Left hindlimb (tissue), 1 donor: ENCODE data around the gene ARHGEF10L.

Source experiments
- DNase-seq: peaks from one replicate; pipeline ENCODE4 v3.0.0-alpha.2; 2018

Gene ARHGEF10L

DNA sequence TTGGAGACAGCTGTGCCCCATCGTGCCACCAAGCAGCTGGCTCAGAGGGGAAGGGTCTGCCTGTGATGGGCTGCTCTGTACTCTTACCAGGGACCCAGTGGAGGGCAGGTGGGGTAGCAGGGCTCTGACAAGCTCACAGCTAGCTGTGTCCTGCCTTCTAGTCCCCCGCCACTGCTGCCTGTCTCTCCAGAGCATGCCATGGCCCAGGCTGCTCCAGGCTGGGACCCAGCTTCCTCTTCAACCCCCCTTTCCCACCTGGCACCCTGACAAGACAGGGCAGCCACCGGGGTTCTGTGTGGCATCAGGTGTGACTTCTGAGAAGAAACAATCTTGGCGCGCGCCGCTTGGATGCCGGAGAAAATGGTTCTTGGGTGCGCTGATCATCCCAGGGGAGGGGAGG lies 123.3 kb downstream of the ARHGEF10L start:
- DNase-seq = no peak

DNA sequence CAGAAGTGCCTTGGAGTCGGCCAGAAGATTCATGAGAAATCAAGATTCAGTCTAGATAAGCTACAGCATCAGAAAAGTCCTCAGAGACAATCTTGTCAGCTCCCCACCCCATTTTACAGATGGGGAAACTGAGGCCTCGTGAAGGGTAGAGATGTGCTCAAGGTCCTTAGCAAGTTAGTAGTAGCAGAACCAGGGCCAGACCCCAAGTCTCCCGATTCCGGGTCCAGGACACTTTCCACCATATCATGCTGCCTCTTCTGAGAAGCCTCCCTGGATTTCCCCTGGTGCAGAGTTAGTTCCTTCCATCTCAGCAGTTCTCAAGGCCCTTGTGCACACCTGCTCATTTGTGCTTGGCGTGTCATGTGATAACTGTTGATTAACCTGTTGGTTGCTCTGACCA lies 124.1 kb downstream of the ARHGEF10L start:
- no peak for DNase-seq

DNA sequence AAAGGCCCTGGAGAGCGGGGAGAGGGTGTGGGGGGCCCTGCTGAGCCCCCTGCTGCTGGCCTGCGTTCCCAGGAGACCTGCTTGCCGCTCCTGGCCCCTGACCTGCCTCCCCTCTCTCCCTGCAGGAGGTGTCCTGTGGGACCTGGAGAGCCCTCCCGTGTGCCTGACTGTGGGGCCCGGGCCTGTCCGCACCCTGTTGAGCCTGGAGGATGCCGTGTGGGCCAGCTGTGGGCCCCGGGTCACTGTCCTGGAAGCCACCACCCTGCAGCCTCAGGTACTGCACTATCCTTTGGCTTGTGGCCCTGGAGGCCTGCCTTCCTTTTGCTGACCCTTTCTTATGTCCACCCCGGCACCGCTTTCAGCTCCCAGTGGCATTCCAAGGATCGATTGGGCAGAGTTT lies 124.8 kb downstream of the ARHGEF10L start:
- DNase-seq = no peak

DNA sequence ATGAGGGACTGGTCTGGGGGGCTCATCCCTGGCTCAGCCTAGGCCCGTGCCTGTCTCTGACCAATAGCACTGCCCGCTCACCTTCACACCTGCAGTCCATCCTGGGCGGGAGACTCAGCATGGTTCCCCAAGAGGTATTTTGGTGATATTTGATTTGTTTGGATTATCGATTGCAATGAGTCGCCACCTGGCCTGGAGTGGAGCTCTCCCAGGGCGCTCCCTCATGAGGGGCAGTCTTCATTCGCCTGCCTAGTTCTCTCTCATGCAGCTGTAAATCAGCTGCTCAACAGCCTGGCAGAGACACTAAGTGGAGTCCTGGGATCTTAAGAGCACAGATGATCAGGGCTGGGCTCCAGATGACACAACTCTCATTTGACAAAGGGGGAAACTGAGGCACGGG lies 125.6 kb downstream of the ARHGEF10L start:
- no peak for DNase-seq

DNA sequence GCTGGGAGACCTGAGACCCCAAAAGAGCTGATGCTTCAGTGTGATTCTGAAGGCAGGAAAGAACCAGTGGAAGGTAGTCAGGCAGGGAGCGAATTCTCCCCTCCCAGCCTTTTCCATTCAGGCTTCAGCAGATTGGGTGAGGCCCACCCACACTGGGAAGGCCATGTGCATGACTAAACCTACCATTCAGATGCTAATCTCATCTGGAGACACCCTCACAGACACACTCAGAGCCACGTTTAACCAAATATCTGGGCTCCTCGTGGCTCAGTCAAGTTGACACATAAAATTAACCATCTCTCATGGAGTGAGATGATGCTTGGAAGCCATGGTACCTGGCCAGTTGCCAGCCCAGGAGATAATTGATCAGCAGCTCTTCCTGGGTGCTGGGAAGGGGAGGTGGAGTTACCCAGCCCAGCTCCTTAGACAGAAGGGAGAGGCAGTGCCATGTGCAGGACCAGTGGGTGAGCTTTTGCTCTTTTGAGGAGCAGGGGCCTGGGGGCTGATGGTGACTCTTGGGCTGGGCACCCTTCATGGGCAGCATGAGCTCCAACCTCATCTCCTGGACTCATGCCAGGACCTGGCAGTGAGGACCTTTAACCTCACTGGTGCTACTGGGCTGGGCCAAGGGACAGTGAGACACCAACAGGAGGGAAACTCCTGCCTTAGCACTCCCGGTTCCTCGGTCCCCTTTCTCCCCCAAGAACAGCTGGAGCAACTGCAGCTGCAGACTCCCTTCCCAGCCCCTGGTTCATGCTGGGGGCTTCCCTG lies 126.6 kb downstream of the ARHGEF10L start:
- no peak for DNase-seq

DNA sequence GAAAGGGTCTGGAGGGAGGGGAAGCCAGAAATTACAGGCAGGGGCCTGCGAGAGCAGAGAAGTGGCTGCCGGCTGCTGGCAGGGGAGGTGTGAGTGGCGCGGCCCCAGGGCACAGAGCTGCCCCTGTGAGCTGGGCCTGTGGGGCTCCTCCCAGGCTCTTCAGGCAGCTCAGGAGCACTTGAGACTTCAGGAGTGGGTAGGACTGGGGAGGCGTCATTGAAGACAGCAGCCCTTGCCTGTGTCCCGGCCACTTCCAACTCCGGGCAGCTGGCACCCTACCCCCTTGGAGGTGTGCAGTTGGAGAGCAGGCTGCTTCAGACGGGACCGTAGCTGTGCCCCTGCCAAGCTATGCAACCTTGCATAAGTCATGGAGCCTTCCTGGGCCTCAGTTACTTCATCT lies 128.1 kb downstream of the ARHGEF10L start:
- no peak for DNase-seq

DNA sequence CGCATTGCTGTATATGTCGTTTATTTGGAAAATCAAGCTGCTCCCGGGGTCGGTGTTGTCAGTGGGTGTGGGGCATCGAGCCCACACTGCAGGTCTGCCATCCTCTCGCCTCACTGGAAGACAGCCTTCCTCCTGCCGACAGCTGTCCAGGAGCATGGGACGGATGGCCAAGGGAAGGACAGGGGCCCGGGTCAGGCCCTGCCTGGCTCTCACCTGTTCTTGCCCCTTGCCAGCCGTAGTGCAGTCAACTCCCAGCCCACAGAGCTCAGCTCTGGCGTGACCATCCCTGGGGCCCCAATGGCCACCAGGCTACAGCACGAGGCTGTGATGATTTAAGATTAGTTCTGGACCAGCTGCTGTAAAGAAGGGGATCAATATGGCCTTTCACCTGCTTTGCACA lies 128.7 kb downstream of the ARHGEF10L start:
- DNase-seq = no peak

DNA sequence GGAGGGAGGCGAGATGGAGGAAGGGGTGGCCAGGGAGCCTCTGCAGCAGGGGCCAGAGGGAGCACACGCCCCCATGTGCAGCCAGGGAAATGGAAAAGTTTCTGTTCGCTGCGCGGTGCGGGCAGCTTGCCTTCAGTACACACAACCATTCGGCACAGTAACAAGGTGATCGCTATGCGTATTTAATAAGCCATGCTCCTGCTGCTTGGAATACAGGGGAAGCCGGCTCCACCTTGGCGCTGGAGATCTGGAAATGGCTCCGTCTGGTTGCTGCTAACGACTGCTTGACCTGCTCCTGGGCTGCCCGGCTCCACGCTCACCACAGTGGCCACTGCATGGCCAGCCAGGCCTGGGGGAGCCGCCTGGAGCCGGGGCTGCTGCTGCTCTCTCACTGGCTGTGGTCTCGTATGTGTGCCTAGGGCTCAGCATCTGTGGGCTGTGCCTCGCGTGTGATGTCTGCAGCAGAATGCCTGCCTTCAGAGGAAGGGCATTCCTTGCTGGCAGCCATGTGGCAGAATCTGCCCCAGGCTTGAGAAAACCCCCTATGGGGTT lies 129.2 kb downstream of the ARHGEF10L start:
- no peak for DNase-seq

DNA sequence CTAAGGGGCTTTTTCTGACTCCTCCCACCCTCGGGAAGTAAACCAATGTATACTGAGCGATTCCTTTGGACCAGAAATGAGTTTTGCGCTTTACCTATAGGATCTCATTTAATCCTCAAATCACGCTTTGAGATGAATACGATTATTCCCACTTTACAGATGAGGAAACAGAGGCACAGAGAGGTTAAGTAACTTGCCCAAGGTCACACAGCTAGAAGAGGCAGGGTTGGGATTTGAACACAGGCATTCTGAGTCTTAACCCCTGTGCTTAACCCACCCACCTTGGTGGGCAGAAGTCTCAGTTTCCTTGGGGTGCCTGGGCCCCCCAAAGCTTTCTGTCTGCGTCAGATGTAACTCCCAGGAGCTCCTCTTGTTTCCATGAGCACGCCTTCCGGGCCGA lies 129.8 kb downstream of the ARHGEF10L start:
- no peak for DNase-seq

DNA sequence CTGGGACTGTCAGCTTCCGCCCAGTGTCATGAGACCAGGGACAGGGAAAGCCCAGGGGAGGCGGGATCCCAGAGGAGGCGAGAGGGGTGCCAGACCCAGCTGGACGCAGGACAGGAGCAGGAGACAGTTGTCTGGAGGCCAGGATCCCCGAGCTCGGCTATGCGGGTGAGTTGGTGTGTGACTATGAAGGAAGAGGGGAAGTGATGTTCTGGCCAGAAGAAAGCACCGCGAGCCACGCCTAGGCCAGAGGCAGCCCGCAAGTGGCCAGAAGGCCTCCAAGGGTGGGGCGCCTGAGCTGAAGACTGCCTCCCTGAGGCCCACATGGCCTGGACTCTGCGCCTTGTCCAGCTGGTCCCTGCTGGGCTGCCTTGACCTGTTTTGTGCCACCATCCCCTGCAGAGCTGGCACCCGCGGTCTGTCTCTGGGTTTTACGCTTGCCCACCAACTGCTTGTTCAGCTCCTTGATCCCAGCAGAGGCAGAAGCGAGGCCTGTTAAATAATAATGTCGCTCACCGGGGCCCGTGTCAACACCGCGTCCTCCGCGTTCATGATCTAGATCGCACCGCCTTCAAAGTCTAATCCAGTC lies 130.5 kb downstream of the ARHGEF10L start:
- DNase-seq = no peak

DNA sequence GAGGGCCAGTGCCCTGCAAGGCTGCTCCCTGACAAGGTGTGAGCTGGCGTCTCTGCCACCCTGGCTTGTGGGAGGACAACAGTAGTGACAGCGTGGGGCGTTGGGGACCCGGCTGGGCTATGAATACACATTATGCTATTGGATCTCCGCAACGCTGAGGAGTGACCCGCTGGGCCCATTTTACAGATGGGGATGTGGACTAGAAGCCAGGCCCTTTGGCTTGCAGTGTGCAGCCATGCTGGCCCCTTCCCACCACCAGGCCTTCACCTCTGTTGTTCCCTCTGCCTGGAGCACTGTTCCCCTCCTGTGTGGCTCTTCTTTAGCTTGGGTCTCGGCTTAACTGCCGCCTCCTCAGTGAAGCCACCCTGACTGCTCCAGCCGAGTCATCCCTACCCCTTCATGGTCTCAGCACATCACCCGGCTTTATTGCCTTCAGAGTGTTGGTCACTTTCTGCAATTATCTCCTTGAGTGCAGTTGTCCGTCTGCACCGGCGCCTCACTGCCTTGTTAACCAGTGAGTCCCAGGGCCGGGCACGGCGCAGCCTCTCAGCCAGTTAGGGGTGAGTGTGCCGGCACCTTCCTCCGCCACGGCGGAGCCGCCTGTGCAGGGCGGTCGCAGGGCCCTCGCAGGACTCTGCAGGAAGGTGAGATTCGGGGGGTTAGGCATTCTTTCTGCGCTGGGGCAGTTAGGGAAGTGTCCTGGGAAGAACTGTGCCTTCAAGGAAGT lies 131.3 kb downstream of the ARHGEF10L start:
- DNase-seq = no peak

DNA sequence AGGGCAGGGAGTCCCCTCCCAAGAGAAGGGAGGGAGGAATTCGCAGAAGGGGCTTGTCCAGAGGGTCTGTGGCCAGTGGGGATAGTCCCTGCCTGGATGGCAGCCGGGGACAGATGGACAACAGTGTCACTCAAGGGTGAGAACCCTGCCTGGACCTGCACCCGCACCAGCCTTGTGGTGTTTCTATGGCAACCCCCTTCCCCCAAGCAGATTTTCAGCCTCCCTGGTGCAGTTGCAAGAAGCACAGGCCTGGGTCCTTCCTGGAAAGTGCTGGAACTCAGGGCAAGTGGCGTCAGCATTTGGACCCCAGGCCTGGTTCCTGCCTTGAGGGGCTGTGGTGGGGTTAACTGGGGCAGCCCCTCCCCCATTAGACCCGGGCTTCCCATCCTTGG lies 131.8 kb downstream of the ARHGEF10L start:
- no peak for DNase-seq

DNA sequence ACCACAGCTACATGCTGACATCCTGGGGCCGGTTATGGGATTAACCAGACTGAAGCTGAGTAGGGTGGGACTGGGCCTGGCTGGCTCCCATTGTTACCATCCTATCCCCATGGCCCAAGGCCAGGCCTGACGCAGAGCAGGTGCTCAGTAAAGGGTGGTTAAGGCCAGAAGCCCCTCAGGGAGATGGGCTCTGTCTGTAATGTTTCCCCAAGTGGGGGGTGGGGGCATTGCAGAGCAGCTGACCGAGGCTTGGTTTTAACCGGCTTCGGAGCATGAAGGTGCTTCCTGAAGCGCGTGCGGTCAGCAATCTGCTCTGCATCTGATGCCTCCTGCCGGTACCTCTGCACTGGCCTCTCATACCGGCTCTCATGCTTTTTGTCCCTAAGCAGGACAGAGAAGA lies 132.2 kb downstream of the ARHGEF10L start:
- no peak for DNase-seq

DNA sequence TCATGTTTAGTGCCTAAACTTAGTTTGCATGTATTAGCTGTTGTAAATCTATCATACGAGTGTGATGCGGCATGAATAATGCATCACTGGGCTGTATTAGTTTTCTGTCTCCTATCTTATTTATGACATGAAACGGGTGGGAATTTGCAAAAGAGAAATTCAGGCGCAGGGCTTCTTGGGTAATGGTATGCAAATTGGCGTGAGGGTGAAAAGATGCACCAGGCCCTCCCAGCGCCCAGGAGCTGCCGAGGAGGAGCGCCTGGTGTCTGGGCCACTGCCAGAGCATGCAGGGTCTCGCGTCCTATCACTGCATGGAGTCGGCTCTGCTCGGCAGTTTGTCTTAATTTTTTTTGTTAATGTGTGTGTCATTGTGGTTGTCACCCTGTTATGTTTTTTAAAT lies 132.7 kb downstream of the ARHGEF10L start:
- DNase-seq = no peak

DNA sequence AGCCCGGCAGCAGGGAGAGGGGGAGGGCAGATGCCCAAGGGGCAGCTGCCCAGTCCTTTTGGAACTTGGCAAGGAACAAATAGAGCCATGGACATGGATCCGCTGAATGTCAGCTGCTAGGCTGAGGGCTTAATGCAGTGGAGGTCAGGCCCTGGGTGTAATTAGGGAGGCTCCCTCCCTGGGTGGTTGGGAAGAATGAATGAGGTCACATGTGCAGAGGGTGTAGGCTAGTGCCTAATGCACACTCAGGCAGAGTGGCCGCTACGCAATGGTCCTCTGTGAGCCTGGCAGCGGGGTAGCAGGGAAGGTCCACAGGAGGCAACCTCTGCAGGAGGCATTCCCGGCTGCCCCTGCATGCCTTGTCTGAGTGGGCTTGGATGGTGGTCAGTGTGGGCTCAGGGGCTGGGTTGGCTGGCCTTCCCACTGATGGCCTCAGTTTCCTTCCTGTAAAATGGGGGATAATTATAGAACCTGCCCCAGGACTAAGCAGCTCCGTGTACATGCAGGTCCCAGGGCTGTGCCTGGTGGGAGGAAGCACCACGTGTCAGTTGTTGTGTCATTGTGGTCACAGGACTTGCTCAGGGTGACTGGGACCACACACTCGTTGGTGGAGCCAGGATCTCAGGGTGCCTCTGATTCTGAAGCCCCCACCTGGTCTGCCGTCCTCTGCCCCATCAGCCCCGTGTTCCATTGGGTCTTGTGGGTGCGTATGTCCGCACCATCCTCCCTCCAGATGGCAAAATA lies 134.0 kb downstream of the ARHGEF10L start:
- DNase-seq = no peak

DNA sequence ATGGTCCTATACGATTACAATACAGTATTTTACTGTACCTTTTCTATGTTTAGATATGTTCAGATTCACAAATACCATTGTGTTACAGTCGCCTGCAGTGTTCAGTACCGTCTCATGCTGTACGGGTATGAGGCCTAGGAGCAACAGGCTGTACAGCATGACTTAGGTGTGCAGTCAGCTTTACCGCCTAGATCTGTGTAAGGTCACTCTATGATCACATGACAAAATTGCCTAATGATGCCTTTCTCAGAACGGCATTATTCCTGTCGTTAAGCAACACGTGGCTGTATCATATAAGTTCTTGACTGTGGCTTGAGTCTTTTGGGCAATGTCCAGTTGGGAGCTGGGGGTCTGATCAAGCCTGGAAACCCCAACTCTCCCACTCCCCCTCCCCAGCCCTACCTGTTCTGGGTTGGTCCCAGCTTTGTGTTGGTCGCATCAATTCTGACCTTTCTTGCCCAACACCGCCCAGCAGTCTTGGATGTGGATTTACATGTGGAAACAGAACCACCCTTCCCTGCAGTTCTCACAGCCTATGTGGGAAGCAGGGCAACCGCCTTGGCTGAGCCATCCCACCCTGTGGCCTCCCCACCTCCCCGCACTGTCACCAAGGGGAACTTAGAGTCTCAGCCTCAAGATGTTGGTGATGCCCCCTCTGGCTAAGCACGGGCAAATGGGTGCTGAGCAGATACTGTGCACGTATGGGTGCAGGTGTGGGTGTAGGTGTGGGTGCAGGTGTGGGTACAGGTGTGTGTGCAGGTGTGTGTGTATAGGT lies 135.4 kb downstream of the ARHGEF10L start:
- no peak for DNase-seq

DNA sequence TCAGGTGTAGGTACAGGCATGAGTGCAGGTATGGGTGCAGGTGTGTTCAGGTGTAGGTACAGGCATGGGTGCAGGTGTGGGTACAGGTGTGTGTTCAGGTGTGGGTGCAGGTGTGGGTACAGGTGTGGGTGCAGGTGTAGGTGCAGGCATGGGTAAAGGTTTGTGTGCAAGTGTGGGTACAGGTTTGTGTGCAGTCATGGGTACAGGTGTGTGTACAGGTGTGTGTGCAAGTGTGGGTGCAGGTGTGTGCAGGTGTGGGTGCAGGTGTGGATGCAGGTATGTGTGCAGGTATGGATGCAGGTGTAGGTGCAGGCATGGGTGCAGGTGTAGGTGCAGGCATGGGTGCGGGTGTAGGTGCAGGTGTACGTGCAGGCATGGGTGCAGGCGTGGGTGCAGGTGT lies 136.2 kb downstream of the ARHGEF10L start:
- no peak for DNase-seq

DNA sequence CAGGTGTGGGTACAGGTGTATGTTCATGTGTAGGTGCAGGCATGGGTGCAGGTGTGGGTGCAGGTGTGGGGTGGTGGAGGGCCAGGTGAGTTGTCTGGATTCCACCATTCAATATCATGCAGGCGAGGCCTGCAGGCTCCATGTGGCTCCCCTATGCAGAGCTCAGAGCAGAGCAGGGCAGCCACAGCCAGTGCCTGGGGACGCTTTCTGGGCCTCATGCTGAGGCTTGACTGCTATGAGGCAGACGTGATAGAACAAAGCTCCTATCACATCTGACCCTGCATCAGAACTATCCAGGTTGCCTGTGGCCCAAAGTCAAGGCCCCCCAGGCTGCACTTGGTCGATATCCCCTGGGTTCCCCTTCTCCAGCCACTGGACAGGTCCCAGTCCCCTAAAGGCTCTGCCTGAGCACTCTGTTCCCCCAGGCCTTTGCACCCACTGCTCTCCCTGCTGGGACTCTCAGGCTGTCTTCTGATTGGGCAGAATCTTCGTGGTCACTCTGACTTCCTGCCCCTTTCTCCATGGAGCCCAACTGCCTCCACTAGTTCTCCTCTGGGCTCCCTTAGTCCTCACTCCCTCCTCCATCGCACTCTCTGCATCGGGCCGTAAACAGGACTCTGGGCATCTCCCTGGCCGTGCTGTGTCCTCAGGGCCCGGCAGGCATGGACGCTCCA lies 137.0 kb downstream of the ARHGEF10L start:
- no peak for DNase-seq

DNA sequence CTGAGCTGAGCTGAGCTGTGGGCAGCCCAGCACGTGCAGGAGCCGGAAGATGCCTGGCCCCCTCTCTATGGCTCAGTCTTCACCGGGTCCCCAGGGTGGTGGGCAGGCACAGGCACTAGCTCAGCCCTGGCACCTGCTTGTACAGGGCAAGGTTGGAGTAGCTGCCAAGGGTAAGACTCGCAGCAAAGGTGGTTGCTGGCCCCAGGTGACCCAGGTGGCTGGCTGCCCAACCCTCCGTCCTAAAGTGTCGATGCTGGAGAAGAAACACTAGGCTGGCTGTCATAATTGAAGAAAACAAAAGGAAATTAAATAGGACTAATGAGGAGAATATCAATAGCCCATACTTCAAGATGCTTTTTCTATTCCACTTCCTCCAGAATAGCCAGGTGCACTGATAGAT lies 138.5 kb downstream of the ARHGEF10L start:
- DNase-seq = no peak

DNA sequence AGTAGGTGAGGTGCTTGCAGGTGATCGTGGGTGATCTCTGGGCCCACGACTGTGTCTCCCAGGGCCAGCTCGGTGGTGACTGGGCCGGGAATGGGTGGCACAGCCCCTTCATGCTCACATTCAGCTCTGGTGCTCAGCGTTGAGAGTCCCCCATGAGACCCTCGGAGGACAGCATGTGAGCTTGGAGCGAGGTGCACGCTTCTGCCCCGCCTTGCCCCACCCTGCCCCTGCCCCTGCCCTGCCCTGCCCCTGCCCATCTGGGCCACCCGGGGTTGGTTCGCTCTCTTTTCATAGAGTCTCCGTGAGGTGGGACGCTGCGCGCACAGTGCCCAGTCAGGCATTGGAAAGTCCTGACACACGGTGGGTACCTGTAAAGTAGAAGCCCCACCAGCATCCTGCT lies 140.4 kb downstream of the ARHGEF10L start:
- no peak for DNase-seq

DNA sequence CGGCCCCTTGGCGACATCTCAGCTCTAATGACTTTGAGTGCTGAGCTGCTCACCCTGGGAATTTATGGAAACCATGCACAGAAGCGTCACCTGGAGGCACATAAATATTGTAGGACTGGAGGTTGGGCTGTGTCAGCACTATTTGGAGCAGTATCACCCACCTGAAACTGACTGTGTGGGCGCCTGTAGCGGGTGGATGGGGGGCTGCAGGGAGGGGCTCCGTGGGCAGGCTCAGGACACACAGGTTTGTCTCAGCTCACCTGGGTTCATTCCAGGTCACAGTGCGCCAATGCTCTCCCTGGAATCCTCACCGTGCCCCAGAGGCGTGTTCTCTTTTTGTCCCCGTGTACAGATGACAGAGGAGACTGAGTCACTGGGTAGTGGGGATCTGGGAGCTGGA lies 140.8 kb downstream of the ARHGEF10L start:
- DNase-seq = no peak

DNA sequence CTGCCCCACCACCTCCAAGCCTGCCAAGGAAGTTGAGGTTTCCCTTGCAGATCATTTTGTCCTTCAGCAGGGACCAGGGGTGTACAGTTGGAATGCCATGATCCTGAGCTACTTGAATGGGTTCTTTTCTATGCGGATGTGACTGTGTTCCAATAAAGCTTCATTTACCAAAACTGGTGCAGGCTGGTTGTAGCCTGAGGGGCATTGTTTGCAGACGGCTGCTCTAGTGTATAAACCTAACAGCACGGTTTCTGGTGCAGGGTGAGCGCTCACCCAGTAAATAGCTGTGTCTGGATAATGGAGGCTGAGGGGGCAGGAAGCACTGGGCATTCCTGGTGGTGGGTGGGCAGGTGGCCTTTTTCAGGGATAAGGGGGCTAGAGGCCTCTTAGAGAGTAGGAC lies 142.9 kb downstream of the ARHGEF10L start:
- no peak for DNase-seq
